ENCODE measurements around the gene ZNF587.
"Not testable (repeated sequence)": the region's sequence is repeated elsewhere in the genome, so short reads cannot be mapped to it uniquely, and the experiment has no call there.

The ZNF587 gene

GRCh38 chr19:57821501-57821900 is 28.2 kb upstream of the ZNF587 start:
- DNase-seq (ENCODE audit: low read depth, low spot score) = not testable (repeated sequence)

- DNase-seq (ENCODE audit: low read depth, low spot score) = not testable (repeated sequence)
These were observed 26.5 kb upstream of the ZNF587 start for GRCh38 chr19:57823155-57823554.

DNA sequence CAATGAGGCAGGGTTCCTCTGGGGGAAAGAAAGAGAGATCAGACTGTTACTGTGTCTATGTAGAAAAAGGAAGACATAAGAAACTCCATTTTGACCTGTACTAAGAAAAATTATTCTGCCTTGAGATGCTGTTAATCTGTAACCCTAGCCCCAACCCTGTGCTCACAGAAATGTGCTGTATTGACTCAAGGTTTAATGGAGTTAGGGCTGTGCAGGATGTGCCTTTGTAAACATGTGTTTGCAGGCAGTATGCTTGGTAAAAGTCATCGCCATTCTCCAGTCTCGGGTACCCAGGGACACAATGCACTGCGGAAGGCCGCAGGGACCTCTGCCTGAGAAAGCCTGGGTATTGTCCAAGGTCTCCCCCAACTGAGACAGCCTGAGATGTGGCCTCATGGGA is 26.1 kb upstream of the ZNF587 start:
- not testable (repeated sequence) for DNase-seq (ENCODE audit: low read depth, low spot score)

GRCh38 chr19:57825511-57825910 is 24.1 kb upstream of the ZNF587 start:
- DNase-seq (ENCODE audit: low read depth, low spot score) = no peak

DNA sequence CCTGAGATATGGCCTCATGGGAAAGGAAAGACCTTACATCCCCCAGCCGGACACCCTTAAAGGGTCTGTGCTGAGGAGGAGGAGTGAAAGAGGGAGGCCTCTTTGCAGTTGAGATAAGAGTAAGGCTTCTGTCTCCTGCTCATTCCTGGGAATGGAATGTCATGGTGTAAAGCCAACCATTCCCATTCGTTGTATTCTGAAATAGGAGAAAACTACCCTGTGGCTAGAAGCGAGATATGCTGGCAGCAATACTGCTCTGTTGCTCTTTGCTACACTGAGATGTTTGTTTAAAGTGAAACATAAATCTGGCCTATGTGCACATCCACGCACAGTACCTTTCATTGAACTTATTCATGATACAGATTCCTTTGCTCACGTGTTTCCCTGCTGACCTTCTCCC is 20.3 kb upstream of the ZNF587 start:
- no peak for DNase-seq (ENCODE audit: low read depth, low spot score)

- no peak for DNase-seq (ENCODE audit: low read depth, low spot score)
These were observed 19.5 kb upstream of the ZNF587 start, which contains the start of gene ZNF587B for GRCh38 chr19:57830071-57830602. TSS of gene ZNF587B (plus strand) at chr19:57830299. CDS start at chr19:57830529, 230 bp downstream.

GRCh38 chr19:57836991-57837390 is 12.7 kb upstream of the ZNF587 start:
- not testable (repeated sequence) for DNase-seq (ENCODE audit: low read depth, low spot score)

DNA sequence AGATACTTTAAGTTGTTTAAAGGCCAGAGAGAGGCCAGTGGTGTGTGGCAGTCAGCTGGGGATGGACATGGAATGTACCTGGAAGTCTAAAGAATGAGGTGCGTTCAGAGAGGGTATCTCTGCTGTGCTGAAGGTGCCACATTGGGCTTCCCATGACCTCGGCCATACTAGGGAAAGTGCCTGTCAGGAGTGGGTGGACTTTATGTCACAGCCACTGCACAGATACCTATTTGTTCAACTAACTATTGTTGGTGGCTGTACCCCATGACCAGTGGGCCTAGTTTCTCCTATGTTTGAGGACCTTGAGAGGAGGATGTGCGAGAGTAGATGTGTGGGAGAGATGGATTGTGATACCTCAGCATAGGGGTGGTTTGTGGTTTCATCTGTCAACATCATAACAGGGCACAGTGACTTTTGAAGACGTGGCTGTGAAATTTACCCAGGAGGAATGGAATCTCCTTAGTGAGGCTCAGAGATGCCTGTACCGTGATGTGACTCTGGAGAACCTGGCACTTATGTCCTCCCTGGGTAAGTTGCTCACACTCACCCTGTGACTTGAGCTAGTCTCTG is 11.0 kb upstream of the ZNF587 start:
- DNase-seq (ENCODE audit: low read depth, low spot score) = not testable (repeated sequence)

GRCh38 chr19:57841122-57841763 is 8.4 kb upstream of the ZNF587 start:
- DNase-seq (ENCODE audit: low read depth, low spot score) = no peak

DNA sequence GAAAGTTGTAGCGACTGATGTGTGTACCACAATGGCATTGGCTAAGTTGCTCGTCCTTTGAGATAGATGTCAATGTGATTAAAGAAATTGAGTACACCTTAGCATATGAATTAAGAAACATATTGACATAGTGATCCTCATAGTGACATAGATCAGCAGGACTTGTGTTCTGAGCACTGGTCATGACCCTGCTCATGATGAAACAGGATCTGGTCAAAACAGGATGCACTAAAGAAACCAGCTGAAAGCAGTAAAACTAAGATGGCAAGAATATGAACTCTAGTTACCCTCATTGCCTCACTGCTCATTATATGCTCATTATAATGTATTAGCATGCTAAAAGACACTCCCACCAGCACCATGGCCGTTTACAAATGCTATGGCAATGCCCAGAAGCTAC is 2.5 kb upstream of the ZNF587 start:
- DNase-seq (ENCODE audit: low read depth, low spot score) = not testable (repeated sequence)

- not testable (repeated sequence) for DNase-seq (ENCODE audit: low read depth, low spot score)
These were observed 445 bp upstream of the ZNF587 start for GRCh38 chr19:57849162-57849665.

DNA sequence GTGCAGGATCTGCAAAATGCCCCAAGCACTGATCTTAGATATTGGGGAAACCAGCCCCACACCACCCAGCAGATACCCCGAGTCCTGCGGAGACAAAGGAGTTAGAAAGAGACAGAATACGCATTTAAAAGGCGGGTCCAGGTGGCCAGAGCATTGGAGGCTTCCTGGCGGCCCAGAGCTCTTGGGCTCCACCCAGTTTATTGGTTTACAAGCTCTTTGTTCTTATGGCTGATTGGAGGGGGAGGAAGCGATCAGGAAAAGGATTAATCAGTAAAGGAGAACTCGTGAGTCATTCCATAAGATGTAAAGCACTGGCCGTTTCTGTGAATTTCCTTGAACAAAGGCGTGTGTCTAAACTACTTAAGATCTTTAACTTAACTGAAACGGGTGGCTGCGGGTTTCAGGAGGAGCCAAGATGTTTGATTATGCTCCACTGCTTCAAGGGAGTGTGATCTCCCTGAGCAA is 926 bp downstream of the ZNF587 start:
- no peak for DNase-seq (ENCODE audit: low read depth, low spot score)

GRCh38 chr19:57851812-57852603 is 2.3 kb downstream of the ZNF587 start:
- not testable (repeated sequence) for DNase-seq (ENCODE audit: low read depth, low spot score)

- DNase-seq (ENCODE audit: low read depth, low spot score) = not testable (repeated sequence)
These were observed 4.5 kb downstream of the ZNF587 start for GRCh38 chr19:57854117-57854516.

DNA sequence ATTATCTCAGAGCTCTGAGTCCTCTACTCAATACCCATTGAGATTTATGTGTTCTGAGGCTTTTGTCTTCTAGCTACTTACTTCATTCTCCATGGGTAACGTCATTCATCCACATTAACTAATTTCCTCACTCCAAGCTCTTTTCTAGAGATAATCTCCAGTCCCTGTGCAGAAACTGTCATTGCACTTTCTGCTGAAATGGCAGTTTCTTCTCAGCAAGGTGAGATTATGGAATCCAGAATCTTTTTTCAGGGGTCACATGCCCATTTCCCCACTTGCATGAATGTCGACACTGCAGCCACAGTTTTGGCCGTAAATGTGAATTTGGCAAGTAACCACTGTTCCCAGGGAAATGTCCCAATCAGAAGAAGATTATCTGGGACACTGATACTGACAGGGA is 12.7 kb downstream of the ZNF587 start:
- not testable (repeated sequence) for DNase-seq (ENCODE audit: low read depth, low spot score)

DNA sequence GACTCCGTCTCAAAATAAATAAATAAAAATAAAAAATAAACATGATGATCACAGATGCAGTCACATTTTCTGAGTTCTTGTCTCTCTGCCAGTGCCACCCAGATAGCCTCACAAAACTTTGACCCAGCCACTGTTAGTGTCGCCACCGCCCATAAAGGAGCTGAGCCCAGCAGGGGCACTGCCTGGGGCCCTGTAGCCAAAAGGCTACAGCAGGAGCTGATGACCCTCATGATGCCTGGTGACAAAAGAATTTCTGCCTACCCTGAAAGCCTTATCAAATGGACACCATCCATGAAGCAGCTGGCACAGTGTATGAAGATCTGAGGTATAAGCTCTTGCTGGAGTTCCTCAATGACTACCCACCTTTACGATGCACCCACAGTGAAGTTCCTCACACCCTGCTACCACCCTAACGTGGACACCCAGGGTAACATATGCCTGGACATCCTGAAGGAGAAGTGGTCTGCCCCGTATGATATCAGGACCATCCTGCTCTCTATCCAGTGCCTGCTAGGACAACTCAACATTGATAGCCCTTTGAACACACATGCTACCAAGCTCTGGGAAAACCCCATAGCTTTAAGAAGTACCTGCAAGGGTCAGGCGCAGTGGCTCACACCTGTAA is 18.3 kb downstream of the ZNF587 start:
- no peak for DNase-seq (ENCODE audit: low read depth, low spot score)

- DNase-seq (ENCODE audit: low read depth, low spot score) = not testable (repeated sequence)
These were observed 20.0 kb downstream of the ZNF587 start for GRCh38 chr19:57869655-57870054.

GRCh38 chr19:57870225-57870624 is 20.6 kb downstream of the ZNF587 start:
- no peak for DNase-seq (ENCODE audit: low read depth, low spot score)

DNA sequence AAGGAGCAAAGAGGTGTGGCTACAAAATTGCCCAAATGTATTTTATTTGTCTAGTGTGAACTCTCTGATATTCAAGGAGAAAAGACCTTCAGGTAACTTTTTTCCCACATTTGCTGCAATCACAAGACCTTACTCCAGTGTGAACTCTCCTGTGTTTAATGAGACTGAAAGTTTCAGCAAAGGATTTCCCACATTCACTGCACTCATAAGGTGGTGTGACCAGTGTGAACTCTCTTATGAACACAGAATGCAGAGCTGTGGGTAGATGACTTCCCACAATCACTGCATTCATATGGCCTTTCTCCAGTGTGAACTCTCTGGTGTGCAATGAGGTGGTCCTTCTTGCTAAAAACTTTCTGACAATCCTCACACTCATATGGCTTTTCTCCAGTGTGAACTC is 22.8 kb downstream of the ZNF587 start:
- no peak for DNase-seq (ENCODE audit: low read depth, low spot score)

GRCh38 chr19:57873883-57874799 is 24.5 kb downstream of the ZNF587 start:
- DNase-seq (ENCODE audit: low read depth, low spot score) = not testable (repeated sequence)

Measured in activated naive CD8-positive, alpha-beta T cell treated with anti-CD3 and anti-CD28 coated beads, Interleukin-2, amount 50 U/mL, for 16 hours (primary cell).